Activated T-cell treated with anti-CD3 and anti-CD28 coated beads, Interleukin-2, amount 50 U/mL, for 48 hours (primary cell): ENCODE measurements around the gene DNAH12.

Experiments used
- DNase-seq, 2 experiments: peaks; one replicate each; pipeline ENCODE4 v3.0.0-alpha.2; 2020

The DNAH12 gene, protein sequence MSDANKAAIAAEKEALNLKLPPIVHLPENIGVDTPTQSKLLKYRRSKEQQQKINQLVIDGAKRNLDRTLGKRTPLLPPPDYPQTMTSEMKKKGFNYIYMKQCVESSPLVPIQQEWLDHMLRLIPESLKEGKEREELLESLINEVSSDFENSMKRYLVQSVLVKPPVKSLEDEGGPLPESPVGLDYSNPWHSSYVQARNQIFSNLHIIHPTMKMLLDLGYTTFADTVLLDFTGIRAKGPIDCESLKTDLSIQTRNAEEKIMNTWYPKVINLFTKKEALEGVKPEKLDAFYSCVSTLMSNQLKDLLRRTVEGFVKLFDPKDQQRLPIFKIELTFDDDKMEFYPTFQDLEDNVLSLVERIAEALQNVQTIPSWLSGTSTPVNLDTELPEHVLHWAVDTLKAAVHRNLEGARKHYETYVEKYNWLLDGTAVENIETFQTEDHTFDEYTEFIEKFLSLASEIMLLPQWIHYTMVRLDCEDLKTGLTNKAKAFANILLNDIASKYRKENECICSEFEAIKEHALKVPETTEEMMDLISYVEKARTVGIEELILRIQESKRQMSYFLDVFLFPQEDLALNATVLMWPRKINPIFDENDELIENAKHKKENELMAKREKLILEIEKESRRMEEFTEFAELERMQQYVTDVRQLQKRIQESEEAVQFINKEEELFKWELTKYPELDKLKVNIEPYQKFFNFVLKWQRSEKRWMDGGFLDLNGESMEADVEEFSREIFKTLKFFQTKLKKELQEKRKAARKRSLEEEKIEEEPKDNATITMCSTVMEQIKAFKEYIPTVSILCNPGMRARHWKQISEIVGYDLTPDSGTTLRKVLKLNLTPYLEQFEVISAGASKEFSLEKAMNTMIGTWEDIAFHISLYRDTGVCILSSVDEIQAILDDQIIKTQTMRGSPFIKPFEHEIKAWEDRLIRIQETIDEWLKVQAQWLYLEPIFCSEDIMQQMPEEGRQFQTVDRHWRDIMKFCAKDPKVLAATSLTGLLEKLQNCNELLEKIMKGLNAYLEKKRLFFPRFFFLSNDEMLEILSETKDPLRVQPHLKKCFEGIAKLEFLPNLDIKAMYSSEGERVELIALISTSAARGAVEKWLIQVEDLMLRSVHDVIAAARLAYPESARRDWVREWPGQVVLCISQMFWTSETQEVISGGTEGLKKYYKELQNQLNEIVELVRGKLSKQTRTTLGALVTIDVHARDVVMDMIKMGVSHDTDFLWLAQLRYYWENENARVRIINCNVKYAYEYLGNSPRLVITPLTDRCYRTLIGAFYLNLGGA (N-terminal part only)

DNA sequence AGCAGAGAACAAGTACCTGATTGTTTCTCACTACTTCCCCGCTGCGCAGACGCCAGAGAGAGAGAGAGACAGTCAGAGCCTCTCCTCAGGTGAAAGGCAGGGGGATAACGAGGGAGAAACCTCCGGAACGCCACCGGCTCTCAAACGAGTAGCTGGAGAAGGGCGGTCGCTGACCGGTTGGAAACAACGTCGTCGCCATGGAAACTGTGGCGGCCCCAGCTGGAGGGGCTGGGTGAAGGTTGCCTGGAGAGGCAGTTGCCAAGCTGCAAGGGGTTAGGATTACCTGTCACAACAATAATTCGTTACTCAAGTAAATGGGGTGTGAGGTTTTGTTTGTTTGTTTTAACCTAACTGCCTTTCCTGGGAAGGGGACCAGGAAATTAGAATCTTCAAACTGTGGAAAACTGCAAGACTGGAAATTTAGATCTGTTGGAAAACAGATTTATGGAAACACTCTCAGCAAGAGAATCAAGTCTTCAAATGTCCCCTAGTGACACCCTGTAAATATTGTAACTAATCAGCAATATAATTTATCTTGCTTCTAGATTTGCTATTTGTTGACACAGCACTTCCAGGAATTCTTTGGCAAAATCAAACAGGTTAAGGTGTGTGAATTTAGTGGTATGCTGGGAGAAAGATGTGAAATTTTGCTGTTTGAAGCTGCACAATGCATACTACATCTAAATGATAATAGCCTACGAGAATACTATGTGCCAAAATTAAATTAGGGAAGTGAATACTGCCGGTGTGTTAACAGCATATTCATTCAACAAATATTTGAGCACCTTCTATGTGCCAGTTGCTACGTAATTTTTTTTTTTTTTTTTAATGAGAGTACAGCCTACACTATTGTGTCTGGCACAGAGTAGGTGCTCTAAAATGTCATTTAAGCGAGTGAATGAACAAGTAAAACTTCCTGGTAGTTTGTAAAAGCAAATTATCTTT, at the start of gene DNAH12:
Gene DNAH12 (minus strand): TSS at position 164 of the 945 bp plus-strand sequence. CDS start 1,474 bp downstream, outside the sequence.
- DNase-seq = peak; percentile 36 to 38

DNA sequence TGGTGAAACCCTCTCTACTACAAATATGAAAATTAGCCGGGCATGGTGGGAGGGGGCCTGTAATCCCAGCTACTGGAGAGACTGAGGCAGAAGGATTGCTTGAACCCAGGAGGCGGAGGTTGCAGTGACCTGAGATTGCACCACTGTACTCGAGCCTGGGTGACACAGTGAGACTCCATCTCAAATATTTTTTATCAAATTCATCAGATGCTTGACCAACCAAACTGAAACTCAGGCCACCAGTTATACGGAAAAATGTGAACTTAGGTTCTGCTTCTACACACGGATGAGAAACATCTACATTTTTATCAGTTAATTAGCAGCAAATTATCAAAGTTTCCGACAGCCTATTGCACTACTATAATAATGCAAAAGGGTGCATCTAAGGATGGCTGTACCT, 48.2 kb upstream of the DNAH12 start:
- DNase-seq = no peak

DNA sequence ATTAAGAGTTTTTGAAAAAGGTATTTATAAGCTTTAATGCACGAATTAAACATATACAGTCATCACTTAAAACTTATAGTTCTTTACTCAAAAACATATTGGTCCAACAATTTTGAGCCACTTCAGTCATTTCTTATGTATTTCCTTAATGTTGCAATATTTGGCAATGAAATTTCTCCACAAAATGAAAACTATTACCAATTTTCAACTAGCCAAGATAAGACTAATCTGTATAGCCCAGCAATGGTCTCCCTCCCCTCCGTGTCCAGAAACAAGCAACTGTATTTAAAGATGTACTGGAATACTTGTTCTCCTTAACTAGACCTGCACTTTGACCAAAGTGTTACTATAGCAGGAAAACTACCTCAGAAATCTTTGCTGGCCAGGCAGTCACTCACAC, 43.8 kb upstream of the DNAH12 start:
- DNase-seq = no peak

DNA sequence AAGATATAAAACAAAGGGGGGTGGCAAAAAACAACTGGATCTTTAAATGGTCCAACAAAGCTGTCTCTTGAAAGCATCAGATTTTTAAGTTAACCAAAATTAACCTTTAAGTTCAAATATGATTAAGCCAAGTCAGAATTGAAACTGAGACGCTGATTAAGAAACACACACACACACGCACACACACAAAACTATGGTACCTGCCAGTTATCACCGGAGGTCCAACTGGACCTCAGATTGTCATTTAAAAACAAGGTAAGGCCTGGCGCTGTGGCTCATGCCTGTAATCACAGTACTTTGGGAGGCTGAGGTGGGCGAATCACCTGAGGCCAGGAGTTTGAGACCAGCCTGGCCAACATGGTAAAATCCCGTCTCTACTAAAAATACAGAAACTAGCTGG, 42.6 kb upstream of the DNAH12 start:
- no peak for DNase-seq

DNA sequence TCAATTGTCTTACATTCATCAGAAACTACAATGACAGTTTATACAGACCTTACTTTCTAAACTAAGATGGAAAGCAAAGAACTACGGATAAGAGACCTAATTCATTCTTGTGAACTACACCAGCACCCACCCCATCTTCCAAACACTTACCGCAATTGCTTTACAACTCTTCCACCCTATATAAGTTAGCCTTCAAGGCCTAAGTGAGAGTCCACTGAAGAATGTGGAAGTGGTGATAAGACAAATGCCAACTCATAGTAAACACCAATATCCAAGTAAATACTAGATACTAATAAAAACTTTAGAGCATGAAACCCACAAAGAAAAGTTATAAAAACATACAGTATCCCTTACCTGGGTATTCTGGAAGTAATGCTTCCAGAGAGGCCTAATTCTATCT, 39.4 kb upstream of the DNAH12 start:
- DNase-seq = no peak

DNA sequence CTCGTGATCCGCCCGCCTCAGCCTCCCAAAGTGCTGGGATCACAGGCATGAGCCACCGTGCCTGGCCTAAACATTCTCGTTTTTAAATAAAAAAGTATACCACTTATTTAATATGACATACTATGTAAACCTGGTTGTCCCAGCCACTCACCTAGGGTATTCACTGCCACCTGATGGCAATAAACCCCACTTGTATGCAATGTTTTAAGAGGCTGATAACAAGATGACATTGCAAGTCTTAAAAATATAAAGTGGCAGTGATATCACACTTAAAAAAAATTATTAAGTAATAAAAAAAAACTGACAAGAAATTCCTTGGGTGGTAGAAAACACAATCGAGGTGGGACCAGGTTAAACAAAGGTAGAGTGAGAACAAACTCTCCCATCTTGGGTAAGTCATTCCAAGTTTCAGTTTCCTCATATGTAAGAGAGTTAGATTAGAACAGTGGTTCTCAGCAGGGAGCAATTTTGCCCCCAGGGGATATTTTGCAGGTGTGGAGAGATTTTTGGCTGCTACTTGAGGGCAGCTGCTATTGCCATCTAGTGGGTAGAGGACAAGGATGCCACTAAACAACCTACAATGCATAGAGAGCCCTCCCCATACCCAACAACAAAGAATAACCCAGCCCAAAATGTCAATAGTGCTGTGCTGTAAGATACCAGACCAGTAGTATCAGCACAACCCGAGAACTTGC, 38.5 kb upstream of the DNAH12 start:
- no peak for DNase-seq

DNA sequence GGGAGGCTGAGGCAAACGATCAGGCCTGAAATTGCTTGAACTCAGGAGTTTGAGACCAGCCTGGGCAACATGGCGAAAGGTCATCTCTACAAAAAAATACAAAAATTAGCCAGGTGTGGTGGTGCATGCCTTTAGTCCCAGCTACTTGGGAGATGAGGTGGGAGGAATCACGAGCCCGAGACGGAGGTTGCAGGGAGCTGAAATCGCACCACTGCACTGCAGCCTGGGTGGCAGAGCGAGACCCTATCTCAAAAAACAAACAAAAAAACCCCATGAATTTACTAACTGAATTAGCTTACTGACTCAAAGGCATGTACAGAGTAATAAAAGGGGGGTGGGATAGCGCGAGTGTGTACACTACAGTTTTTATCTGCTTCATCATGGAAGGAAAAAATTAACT, 33.7 kb upstream of the DNAH12 start:
- no peak for DNase-seq

DNA sequence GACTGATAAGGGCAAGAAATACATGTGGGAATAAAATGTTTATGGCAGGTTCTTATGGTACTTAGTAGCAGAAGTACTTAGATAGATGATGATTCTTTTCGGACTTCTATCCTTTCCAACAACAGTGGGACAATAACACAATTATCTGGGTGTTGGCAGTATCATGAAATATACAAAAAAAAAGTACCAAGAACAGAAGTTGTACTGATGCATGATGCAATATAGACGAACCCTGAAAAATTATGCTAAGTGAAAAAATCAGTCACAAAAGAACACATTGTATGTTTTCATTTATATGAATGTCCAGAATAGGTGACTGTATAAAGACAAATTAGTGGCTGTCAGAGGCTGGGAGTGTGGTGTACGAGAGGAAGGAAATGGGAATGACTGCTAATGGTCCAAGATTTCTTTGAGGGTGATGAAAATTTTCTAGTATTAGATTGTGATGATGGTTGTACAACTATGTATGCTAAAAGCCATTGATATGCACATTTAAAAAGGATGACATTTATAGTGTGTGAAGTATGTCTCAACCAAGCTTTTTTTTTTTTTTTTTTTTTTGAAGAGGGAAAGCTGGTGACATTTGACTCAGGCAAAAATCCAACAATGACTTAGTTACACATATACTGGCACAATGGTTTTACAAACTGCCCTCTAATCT, 32.0 kb upstream of the DNAH12 start:
- no peak for DNase-seq

DNA sequence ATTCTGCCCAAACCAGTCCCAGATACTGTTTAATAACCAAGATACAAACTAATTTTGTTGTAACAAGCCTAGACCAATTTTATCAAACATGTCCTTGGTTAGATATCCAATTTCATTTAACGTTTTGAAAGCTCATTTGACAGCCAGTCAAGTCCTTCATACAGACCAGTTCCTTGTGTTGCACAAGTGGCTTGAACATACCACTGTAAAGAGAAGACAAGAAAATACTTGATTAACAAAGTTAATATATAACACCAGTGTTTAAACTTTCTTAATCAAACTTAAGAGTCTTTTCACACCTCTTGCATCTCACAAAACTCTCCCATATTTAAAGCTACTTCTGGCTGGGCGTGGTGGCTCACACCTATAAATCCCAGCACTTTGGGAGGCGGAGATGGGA, 28.0 kb upstream of the DNAH12 start:
- DNase-seq = no peak

DNA sequence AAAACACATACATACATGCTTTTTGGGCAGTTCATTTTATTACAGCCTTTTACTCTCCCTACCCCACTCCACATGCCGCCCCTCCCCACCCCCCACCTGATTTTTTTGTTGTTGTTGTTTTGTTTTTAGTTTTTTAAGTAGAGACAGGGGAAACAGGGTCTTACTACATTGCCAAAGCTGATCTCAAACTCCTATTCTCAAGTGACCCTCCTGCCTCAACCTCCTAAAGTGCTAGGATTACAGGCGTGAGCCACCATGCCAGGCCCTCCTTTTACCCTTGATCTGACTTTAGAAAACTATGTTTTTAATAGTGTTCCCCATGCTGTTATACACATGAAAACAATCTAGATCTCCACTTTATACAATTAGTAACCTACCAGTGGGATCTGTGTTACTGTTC, 26.7 kb upstream of the DNAH12 start:
- no peak for DNase-seq

DNA sequence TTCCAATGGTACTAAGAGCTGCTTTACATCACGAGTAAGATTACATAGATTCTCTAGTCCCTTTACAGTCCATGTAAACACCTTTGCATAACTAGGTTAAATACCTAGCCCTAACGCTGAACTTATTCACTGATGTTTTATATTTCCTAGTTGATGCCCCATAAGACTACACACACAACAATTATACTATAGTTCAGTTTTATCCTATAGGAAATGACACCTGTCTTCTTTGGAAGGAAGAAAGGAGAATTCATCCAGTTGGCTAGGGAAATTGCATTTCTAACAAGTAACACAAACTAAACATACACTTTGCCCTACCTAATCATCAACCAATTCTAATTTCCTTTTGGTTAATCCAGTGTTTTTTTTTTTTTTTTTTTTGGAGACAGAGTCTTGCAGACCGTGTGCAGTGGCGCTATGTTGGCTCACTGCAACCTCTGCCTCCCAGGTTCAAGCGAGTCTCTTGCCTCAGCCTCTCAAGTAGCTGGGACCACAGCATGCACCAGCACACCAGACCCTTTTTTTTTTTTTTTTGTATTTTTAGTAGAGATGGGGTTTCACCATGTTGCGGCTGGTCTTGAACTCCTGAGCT, 25.8 kb upstream of the DNAH12 start:
- no peak for DNase-seq

DNA sequence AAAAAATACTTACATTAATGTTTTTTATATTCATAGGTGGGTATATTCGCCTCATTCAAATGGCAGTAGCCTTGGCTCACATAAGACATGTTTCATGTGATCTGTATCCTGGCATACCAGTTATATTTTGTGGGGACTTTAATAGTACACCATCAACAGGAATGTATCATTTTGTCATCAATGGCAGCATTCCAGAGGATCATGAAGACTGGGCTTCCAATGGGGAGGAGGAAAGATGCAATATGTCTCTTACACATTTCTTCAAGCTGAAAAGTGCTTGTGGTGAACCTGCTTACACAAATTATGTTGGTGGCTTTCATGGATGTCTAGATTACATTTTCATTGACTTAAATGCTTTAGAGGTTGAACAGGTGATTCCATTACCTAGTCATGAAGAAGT, 15.4 kb upstream of the DNAH12 start:
- DNase-seq = no peak

DNA sequence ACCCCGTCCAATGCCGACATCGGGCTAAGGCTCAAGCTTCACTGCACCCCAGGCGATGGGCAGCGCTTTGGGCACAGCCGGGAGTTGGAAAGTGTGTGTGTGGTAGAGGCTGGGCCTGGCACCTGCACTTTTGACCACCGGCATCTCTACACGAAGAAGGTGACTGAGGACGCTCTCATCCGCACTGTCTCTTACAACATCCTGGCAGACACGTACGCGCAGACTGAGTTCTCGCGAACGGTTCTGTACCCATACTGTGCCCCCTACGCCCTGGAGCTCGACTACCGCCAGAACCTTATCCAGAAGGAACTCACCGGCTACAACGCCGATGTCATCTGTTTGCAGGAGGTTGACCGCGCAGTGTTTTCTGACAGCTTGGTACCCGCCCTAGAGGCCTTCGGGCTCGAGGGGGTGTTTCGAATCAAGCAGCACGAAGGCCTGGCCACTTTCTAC, 13.0 kb upstream of the DNAH12 start:
- DNase-seq = peak; percentile 62 to 69

DNA sequence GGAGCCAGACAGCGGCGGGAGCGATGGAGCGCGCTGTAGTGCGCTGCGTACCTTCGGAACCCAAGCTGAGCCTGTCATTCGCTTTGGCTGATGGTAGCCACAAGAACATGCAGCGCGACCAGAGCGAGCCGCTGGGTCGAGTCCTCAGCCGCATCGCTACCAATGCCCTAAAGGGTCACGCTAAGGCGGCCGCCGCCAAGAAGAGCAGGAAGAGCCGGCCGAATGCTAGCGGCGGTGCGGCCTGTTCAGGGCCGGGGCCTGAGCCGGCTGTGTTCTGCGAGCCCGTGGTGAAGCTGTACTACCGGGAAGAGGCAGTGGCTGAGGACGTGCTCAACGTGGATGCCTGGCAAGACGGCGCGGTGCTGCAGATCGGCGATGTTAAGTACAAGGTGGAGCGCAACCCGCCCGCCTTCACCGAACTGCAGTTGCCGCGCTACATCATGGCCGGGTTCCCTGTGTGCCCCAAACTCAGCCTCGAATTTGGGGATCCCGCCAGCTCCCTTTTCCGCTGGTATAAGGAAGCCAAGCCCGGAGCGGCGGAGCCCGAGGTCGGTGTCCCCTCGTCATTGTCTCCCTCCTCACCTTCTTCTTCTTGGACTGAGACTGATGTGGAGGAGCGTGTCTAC, 12.4 kb upstream of the DNAH12 start:
- DNase-seq = peak in 1 of 2 experiments; percentile 66

DNA sequence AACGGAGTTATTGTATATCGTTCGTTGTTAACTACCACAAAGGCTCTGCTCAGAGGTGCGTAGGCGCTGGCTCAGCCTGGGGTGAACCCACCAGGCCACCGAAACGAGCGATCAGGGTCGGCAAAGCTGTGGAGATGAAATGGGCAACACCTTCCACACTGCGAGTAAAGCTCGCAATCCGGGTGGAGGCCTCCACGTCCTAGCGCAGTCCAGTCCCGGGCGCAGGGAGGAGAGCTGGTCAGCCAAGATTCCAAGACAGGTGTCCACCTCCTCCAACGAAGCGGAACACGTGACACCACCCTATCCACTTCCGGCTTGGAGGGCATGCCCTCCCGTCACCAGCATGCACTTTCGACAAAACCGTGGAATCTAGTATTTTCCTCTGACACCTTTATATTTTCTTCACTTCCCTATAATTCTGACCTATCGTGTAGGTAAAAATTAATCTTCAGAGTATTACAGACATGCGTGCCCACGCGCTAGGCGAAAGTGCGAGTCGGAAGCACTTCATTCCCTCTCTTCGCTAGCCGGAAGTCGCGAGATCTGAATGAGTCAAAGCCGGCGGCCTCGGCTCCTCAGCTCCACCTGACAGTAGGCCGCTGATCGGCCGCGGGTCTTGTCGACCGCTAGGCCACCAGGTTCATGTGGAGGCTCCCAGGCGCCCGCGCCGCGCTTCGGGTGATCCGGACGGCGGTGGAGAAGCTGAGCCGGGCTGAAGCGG, 11.8 kb upstream of the DNAH12 start, which contains the start of gene PDE12:
Gene PDE12 (plus strand): TSS at position 537 of the 721 bp plus-strand sequence. CDS start 106 bp downstream, at position 643.
- DNase-seq = peak; percentile 89 to 90

DNA sequence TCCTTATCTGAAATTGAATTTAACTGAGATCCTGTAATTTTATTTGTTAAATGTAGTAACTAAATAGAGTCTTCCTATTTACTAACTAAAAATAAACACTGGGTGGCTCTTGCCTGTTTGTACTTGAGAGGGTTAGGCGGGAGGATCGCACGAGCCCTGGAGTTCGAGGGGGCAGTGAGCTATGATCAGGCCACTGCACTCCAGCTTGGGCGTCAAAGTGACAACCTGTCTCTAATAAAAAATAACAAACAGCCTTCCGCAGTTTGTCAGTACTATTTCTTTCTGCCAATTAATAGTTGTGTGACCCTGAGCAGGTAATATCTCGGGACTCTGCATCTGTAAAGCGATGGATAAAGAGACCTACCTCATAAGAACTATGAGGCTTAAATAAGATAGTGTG, 11.2 kb upstream of the DNAH12 start:
- DNase-seq = peak in 1 of 2 experiments; percentile 21

DNA sequence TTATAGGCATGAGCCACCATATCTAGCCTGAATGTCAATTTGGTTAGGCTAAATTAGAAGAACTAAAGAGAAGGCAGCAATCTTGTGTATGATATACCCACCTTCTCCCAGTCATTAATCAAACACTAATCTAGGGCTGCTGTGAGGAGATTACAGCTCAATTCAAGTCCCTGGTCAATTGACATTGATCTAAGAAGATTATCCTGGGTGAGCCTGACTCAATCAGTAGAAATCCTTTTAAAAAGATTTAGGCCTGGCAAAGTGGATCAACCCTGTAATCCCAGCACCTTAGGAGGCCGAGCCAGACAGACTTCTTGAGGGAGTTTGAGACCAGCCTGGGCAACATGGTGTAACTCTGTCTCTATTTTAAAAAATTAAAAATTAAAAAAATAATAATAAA, 2.5 kb upstream of the DNAH12 start:
- no peak for DNase-seq

DNA sequence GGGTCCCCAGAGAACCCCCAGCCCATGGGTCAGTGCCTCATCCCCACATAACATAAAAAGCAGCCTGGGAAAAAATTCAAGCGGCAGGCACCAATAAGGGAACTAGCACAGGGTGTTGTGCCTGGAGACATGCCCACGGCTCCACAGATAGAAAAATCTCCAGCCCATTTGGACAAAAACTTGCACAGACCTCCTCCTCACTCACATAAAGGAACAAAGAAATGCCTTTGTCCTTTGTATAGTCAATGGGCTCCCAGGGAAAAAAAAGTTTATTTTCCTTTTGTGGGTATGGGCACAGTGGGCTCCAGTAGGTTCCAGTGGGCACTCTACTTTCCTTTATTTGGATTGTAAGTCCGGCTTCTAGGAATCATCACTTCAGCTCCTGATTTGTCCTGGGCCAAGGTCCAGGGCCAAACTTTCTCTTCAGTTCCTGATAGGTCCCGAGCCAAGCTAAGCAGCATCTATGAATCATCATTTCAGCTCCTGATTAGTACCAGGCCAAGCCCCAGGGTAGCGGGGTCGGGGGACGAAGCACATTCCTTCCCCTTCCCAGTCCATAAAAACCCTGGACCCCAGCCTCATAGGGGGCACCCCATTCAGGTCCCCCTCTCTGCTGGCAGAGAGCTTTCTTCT, 1.6 kb upstream of the DNAH12 start:
- DNase-seq = no peak
